OCI-LY7 (cell line): ENCODE measurements around the gene CAMK2N1.

Source experiments
- CTCF ChIP-seq: fragments of 200-600 bp; sonication (generic); conservative IDR thresholded peaks from 2 replicates; pipeline ENCODE4 v1.5.1; 2014; ENCODE audit warnings: mild to moderate bottlenecking, antibody characterized with exemption, low read length, moderate library complexity, mixed read lengths
- EZH2phosphoT487 ChIP-seq: fragments of 200-600 bp; sonication (generic); IDR thresholded peaks from 2 replicates; pipeline ENCODE4 v1.6.1; 2018; ENCODE audit warnings: low read depth, borderline replicate concordance, mild to moderate bottlenecking, mixed run types, antibody characterized with exemption, low read length, moderate library complexity, mixed read lengths

- TF ChIP-seq CTCF (no peak), EZH2phosphoT487 (no peak)
These were observed 42.2 kb upstream of the CAMK2N1 start for GRCh38 chr1:20528221-20528620.
